Endothelial cell of hepatic sinusoid (primary cell): ENCODE results near the gene FAM50A.

ENCODE experiments used
- in situ Hi-C: cut with HindIII; loops from 2 replicates; pipeline ENCODE4 v1.10.0; 2017; ENCODE audit warnings: low sequenced_read_pairs

The FAM50A gene

DNA sequence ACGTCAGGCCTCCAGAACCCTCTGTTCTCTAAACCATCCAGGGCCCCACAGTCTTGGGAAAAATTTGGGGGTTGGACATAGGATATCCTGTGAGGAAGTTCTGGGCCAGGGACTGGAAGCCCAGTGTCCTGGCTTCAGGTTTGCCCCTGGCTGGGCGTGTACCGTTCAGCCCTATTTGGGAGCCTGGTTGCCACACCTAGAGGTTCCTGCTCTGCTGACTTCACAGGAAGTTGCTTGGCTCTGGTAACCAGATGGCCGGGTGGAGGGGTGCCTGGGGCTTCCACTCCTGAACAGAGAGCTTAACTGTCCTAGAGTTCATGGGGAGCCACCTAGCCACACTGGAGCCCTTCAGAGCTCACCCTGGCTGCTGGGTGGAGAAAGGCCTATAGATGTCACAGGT is 31.5 kb upstream of the FAM50A start:
- in situ Hi-C loops, result no loop called here

DNA sequence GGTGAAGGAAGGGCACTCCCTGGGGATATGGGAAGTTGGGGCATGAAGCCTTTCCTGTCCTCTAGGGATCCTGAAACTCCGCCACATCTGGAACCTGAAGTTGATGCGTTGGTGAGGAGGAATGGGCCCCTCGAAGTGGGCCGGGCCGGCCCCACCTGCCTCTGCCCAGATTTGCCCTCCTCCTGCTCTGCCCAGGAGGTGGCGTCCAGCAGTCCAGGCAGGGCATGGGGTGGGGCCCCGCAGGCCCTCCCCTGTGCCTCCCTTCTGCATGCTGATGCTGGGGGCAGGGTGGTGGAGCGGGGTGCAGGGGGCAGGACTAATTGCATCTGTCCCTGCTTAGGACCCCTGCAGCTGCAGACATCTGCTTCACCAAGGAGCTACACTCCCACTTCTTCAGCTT is 30.8 kb upstream of the FAM50A start:
- in situ Hi-C loops, result no loop called here

DNA sequence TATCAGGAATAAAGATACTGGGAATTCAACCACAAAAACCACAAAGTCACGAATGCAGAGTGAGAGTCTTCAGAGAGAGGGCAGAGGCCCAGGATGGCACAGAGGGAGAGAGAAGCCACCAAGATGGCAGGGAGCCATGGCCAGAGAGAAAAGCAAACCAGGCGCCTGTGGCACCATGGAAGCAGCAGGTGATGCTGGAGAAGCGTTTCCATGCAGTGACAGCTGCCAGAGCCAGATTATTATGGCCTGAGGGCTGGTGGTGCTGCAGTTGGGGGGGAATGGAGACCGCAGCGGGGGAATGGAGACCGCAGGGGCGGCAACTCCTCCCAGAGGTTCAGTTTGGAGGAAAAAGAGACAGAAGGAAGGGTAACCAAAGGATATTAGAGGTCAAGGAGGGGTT is 26.8 kb upstream of the FAM50A start:
- in situ Hi-C loops, result no loop called here

DNA sequence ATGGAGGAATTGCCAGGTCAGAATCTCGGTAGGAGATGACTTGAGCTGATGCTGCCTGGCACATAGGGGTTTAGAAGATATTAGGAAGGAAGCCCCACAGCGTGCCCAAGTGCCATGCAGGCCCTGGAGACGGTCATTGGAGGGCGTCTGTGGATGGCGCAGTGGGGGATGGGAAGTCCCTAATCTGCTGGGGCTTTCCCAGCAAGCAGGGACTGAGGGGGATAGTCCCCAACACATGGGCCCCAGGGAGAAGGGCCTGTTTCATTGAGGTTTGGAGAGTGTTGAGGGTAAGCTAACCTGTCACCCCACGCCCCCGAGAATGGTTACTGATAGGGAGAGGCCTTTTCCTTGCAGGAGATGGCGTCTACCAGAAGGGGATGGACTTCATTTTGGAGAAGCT is 24.8 kb upstream of the FAM50A start:
- in situ Hi-C loops, result no loop called here

DNA sequence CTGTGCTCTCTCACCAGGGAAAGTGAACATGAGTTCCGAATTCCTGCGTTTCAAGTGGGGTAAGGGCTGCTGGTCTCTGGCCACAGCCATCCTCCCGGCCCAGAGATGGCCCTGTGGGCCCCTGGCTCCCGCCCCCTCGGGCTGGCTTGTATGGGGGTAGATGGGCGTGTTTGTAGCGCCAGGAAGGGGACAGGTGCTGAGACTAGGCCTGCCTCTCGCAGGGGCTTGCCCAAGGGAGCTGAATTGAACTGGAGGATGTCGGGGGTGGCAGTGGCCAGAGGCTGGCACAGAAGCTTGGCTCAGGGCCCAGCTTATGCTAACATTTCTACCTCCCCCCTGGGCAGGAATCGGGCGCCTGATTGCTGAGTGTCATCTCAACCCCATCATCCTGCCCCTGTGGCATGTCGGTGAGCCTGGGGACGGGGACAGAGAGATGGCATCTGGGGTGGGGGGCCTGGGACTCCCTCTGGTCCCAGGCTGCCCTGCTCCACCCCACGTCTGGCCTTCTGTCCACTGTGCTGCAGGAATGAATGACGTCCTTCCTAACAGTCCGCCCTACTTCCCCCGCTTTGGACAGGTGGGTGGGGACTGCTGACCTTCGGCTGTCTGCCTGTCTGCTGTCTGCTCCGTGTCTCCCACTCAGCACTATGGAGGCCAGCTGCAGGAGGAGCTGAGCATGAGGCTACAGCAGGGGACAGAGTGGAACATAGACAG is 24.1 kb upstream of the FAM50A start:
- in situ Hi-C loops, result loop anchor here (10.0 kb wide), 1 partner anchor 325 kb away; the partner anchor contains the start of gene MECP2

DNA sequence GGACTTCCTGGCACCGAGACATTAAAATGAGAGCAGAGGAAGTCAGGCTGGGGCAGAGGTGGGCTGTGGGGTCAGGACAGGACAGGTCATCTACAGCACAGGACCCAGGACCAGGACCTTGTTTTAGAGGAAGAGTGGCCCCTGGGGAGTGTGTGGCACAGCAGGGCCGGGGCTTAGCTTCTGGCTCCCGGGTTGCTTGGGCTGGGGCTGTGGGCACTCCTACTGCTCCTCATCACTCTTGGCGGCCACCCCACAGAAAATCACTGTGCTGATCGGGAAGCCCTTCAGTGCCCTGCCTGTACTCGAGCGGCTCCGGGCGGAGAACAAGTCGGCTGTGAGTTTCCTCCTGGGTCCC is 23.6 kb upstream of the FAM50A start:
- in situ Hi-C loops, result loop anchor here (10.0 kb wide), 1 partner anchor 326 kb away; the partner anchor contains the start of gene MECP2

DNA sequence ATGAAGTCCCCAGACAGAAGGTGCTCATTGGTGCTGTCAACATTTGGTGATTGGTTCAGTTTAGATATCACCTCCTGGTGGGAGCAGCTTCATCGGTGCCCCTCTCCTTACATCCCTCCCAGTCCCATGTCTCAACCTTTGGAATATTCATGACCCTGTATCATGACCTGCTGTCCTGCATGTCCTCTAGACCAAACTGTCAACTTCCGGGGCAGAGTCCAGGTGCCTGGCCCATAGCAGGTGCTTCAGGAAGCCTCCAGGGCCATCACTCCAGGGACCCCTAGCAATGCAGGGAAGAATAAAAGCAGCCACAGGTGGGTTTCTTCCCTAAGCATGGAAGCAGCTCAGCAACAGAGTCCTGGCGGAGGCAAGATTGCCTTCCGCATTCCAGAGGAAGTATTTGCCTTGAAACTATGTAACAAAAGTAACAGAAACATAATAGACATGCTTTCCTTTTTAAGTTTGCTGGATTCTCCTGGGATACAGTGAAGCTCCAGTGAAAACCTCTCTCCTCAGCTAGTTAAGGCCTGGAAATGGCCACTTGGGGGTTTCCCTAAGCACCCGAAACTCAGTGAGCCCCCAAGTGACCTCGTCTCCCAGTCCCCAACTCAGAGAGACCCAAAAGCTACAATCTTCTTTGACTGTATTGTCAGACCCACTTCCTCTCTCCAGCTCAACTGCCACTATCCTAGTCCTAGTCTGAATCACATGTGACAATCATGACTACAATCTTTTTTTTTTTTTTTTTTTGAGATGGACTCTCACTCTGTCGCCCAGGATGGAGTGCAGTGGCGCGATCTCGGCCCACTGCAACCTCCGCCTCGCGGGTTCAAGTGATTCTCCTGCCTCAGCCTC is 16.8 kb upstream of the FAM50A start:
- in situ Hi-C loops, result loop anchor here (10.0 kb wide), 1 partner anchor 332 kb away; the partner anchor contains the start of gene MECP2

DNA sequence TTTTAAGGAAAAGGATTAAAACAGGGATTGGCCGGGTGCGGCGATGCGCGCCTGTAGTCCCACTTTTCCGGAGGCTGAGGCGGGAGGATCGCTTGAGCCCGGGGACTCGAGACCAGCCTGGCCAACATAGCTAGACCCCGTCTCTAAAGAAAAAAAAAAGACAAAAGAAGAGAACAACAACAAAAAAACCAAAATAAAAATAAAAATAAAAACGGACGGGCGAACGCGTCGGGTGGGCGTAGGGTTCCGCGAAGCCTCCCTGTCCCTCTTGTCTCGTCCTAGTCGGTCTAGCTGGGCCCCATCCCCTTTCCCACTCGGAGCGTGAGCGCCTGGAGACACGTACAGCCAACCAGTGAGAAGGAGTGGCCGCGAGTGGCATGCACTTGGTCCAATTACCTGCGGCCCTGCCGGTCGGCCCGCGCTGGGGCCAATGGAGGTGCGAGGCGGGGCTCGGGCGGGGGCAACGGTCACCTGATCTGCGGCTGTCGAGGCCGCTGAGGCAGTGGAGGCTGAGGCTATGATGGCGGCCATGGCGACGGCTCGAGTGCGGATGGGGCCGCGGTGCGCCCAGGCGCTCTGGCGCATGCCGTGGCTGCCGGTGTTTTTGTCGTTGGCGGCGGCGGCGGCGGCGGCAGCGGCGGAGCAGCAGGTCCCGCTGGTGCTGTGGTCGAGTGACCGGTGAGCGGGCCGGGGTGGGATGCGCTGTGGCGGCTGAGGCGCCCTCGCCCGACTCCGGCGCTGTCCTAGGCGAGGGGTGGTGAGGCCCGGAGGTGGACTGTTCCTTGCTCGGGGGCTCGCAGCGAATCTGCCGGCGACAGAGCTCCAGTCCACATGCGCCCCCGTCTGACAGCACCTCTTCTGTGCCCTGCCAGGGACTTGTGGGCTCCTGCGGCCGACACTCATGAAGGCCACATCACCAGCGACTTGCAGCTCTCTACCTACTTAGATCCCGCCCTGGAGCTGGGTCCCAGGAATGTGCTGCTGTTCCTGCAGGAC is 15.5 kb upstream of the FAM50A start, which contains the start of gene ATP6AP1:
ATP6AP1 (plus strand) TSS at position 502 of the 996 bp plus-strand sequence; CDS start at position 518, 16 bp downstream.
- in situ Hi-C loops, result loop anchor here (10.0 kb wide), 1 partner anchor 334 kb away; the partner anchor contains the start of gene MECP2

DNA sequence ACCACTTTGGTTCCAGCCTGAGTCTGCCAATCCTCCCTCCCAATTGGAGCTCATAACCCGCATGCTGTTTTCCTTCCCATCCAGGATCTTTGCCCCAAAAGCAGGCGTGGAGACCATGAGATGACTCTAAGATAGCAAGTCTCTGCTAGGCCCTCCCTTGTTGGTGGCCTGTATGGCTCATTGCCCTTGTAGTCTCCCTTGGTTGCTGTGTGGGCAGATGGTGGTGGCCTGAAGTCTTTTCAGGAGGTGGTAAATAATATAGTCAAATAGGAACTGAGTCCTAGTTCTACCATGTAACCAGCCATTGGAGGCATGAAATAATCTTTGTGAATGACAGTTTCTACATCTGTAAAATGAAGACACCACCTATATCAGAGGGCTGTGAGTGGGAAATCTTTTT is 14.2 kb upstream of the FAM50A start:
- in situ Hi-C loops, result loop anchor here (10.0 kb wide), 1 partner anchor 335 kb away; the partner anchor contains the start of gene MECP2

DNA sequence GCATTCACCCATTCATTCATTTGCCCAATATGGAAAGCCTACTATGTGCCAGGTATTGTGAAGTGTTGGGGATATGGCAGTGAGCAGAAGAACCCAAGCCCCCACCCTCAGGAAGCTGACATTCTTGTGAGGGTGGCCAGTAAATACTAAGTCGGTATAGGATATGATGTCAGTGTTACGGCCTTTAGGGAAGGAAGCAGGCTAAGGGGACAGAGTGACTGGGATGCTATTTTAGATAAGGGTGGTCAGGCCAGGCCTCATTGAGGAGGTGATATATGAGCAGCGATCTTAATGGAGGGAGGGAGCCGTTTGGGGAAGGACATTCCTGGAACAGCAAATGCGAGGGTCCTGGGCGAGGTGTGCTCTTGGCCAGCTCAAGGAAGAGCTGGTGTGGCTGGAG is 13.5 kb upstream of the FAM50A start:
- in situ Hi-C loops, result no loop called here

DNA sequence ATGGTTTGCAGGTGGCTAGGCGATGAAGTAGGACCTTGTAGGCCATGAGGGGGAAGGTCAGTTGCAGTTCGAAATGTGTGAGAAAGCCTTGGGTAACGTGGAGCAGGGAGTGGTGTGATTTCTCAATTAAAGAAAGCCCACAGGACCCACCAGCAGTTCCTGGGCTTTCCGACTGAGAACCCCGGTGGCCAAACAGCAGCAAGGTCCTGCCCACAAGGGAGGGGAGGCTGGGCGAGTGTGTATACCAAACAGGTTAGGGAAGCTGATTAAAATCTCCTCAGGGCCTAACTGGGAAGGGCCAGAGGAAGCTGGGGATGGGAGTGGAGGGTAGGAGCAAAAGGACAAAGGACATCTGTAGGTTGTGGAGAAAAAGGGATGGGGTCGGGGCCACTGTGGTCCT is 13.0 kb upstream of the FAM50A start:
- in situ Hi-C loops, result no loop called here

DNA sequence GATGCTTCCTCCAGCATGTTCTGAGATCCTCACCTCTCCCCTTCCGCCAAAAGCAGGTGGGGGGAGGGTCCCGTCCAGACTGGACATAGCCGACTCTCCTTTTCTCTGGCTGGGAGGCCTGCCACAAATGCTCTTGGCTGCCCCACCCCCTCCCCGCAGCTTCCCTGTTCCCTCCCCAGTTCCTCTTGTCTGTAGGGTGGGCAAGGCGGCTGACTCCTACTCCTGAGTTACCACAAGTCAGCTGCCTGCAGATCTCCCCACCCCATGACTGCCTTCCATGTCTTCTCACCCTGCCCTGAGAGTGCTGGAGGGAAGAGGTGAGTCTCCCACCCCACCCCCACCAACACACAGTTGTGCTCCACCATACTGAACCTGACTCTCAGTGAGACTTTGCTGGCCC is 12.6 kb upstream of the FAM50A start:
- in situ Hi-C loops, result no loop called here

DNA sequence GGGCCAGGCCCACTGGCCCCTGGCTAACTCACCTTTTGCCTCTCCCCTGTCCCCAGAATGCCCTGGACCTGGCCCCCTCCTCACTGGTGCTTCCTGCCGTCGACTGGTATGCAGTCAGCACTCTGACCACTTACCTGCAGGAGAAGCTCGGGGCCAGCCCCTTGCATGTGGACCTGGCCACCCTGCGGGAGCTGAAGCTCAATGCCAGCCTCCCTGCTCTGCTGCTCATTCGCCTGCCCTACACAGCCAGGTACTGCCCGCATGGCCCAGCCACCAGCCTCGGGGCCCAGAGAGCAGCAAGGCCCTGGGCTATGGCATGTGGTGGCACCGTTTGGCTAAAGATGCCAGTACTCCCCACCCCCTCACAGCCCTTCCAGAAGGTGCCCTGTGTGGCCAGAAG is 11.7 kb upstream of the FAM50A start:
- in situ Hi-C loops, result no loop called here

DNA sequence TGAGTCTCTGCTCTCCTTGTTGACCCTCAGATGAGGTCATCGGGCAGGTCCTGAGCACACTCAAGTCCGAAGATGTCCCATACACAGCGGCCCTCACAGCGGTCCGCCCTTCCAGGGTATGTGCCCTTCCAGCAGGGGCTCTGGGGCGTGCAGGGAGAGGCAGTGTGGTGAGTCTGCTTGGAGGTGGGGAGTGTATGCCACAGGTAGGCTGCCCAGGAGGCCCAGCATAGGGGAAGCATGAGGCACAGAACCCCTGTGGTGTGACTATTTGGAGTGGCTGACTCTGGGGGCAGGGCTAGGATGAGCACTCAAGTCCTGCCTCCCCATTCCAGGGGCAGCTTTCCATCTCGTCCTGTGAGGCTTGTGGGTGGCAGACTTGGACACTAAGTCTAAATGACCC is 10.3 kb upstream of the FAM50A start:
- in situ Hi-C loops, result no loop called here

DNA sequence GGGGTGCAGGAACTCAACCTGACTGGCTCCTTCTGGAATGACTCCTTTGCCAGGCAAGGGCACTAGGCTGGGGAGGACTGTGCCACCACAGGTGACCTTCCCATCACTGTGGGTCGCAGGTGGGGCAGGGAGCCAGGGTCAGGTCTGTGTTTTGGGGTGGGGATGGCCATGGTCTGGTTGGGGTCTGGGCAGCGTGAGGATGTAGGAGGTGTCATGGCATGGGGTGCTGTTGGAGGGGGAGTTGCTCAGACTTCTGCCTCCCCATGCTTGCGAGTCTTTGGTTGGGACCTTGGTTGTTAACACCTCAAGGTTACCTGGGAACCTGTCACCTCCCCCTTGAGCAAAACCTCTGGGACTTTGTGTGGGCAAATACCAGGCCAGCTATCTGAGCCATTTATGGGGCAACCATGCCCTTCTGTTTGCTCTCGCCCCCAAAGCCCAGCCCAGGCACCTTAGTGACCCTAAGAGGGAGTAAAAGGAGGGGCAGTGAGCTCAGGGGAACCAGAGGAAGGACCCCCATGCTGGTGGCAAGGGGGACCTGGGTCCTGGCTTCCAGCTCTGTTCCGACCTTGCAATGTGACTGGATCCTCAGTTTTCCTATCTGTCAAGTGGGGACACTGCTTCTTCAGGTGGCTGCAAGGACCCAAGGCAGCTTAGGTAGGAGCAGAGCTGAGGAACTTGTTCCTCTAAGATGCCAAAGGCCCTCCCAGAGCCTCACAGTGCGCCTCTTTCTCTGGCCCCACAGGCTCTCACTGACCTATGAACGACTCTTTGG is 9.4 kb upstream of the FAM50A start:
- in situ Hi-C loops, result no loop called here

DNA sequence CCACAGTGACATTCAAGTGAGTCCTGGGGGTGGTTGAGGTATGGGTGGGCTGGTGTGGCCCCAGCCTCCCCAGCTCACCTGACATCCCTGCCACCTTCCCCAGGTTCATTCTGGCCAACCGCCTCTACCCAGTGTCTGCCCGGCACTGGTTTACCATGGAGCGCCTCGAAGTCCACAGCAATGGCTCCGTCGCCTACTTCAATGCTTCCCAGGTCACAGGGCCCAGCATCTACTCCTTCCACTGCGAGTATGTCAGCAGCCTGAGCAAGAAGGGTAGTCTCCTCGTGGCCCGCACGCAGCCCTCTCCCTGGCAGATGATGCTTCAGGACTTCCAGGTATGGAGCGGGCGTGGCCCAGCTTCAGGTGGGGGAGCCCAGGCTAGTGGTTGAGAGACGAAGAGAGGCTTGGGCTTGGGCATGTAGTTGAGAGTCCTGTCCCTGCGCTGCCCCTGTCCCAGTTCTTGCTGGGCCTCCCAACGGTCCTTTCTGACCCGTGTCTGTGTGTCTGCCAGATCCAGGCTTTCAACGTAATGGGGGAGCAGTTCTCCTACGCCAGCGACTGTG is 8.7 kb upstream of the FAM50A start:
- in situ Hi-C loops, result no loop called here

DNA sequence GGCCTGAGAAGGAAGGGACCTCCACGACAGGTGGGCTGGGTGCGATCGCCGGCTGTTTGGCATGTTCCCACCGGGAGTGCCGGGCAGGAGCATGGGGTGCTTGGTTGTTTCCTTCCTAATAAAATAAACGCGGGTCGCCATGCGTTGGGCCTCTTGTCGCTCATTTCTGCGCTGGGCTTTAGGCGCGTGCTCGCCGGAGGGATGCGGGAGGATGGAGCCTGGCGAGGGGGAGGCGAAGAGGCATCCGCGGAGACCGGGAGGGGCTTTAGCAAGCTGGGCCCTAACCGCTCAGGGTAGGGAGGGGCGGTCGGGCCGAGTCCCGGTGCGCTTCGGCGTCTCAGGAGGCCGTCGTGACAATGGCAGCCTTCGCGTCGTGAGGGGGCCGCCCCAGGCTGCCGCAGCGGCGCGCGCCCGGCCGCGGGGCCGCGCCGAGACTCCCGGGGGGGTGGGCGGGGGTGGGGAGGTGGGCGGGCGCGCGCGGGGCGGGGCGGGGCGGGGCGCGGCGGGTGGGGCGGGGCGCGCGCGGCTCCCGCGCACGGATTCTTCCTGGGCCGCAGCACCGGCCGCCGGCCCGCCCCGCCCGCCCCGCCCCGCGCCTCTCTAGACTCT is 7.5 kb upstream of the FAM50A start:
- in situ Hi-C loops, result no loop called here

DNA sequence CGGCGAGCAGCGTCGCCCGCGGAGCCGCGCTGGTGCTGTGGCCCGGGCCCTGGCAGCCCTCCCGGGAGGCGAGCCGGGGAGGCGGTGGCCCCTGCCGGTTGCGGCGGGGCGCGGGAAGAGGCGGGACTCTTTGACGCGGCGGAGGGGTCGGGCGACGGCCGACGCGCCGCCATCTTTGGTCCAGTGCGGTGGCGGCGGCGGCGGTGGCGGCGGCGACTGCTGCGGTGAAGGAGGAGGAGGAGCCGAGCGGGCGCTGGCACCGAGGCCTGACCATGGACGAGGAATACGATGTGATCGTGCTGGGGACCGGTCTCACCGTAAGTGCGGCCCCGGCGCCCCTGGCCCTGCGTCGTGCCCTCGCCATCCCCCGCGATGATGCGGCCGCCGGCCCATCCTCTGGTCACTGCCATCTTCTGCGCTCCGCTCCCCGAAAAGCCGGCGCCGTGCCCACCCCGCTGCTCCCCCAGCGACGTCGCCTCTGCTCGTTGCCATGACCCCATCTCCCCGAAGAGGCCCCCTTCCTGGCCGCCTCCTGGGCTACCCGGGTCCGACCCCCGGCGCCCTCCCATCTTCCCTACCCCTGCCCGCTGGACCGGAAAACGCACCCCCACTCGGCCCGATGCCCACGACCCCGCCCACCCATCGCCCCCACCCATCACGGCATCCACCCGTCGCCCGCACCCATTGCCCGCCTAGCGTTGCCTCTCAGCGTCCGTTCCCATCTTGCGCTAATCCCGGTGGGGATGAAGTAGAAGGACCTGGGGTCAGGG is 6.8 kb upstream of the FAM50A start, which contains the start of gene GDI1:
GDI1 (plus strand) TSS at position 172 of the 770 bp plus-strand sequence; CDS start at position 273, 101 bp downstream.
- in situ Hi-C loops, result no loop called here
